Heart left ventricle (tissue), 16 donors: ENCODE results near the gene CAD. TPM values are rescaled to one million over a fixed set of nuclear protein-coding genes. Genes with fewer than 3 reads are reported as not detected.

ENCODE experiments used
- ATAC-seq, 4 donors: fragments of 200-7000 bp; cut with Tn5 transposase; one replicate each; pipeline ENCODE4 v1.9.1; 2020 to 2022; ENCODE audit warnings: moderate library complexity in 4 of 4, mild to moderate bottlenecking in 3 of 4, moderate number of reproducible peaks in 1 of 4
- DNase-seq, 5 donors: peaks; one replicate each; pipeline ENCODE4 v3.0.0-alpha.2; 2020
- H3K27ac ChIP-seq, 12 donors: fragments of 200-600 bp; sonication (generic) in 4 of 12; one replicate each; pipeline versions ENCODE4 v1.5.0 to v1.8.0; 2016 to 2022; ENCODE audit warnings: mild to moderate bottlenecking in 2 of 12
- H3K27me3 ChIP-seq, 9 donors: fragments of 200-600 bp; sonication (generic) in 2 of 9; one replicate each; pipeline versions ENCODE4 v1.5.1 to v1.8.0; 2016 to 2022; ENCODE audit warnings: mild to moderate bottlenecking in 3 of 9
- H3K36me3 ChIP-seq, 9 donors: fragments of 200-600 bp; sonication (generic) in 2 of 9; one replicate each; pipeline versions ENCODE4 v1.5.0 to v1.8.0; 2018 to 2022; ENCODE audit warnings: mild to moderate bottlenecking in 2 of 9
- H3K4me1 ChIP-seq, 12 donors: fragments of 200-600 bp; sonication (generic) in 4 of 12; one replicate each; pipeline versions ENCODE4 v1.5.0 to v1.8.0; 2016 to 2022; ENCODE audit warnings: mild to moderate bottlenecking in 3 of 12
- H3K4me3 ChIP-seq, 12 donors: fragments of 200-600 bp; sonication (generic) in 4 of 12; one replicate each; pipeline versions ENCODE4 v1.5.0 to v1.8.0; 2017 to 2022; ENCODE audit warnings: mild to moderate bottlenecking in 9 of 12, moderate library complexity in 4 of 12
- H3K9me3 ChIP-seq, 12 donors: fragments of 200-600 bp; sonication (generic) in 4 of 12; one replicate each; pipeline versions ENCODE4 v1.5.0 to v1.8.0; 2016 to 2022; ENCODE audit warnings: mild to moderate bottlenecking in 1 of 12
- POLR2A ChIP-seq, 2 donors: fragments of 450-650 bp; IDR thresholded peaks; one replicate each; pipeline ENCODE4 v1.6.1; 2017; ENCODE audit warnings: antibody characterized with exemption in 2 of 2, mild to moderate bottlenecking in 2 of 2, moderate library complexity in 2 of 2
- WGBS, 4 donors: extraction: QIAGEN DNeasy Blood & Tissue Kit in 2 of 4; methylation state at CpG; one replicate each; pipeline versions ENCODE4 v1.1.5 to v1.1.7; 2013 to 2018; 5-methylcytosine and 5-hydroxymethylcytosine counted together
- intact Hi-C, 10 donors: fragments of 100-400 bp; cut with DNase I; formaldehyde crosslinking; loops; one replicate each; pipeline versions ENCODE4 v1.11.1 to v1.14.2; 2022
- polyA plus RNA-seq, 2 donors: library from polyadenylated mRNA; stranded (reverse); fragments of 200-250 nt; gene quantifications; one replicate each; pipeline ENCODE4 v1.2.3, GENCODE V29; 2013
- total RNA-seq, 9 donors: library from RNA; depleted of rRNA in 2 of 9; stranded (reverse); fragments of >200 nt in 2 of 9; fragmentation: NEBNext Ultra II Directional in 3 of 9; extraction: Animal tissue kit (Norgen Biotek cat#: 25700) in 3 of 9; gene quantifications; one replicate each; pipeline versions ENCODE4 v1.1.0 to v1.2.4, GENCODE V29; 2016 to 2023
- TF ChIP-seq, protein P1 (sequence below), 12 donors: fragments of 200-600 bp; sonication (generic) in 4 of 12; IDR thresholded peaks; one replicate each; pipeline versions ENCODE4 v1.5.0 to v1.8.0; 2018 to 2022; ENCODE audit warnings: antibody characterized with exemption in 12 of 12, mild to moderate bottlenecking in 5 of 12
- donor health status: ischemic (EF 13 %, LVEDD 7.1; RV severe dilation, severe dysfunction).
- donor health status: healthy with polysubstance abuse.
- donor health status: DM: no; HTN: yes; CAD: no.
- donor health status: DM: no; HTN: no; CAD: no.
- donor health status: ischemic (EF 25% LVEDD 6.9; RV normal size, moderate dysfunction).
- donor health status: ischemic (EF 25% LVEDD 5.7; RV mildly dilated, moderate dysfunction).
- donor health status: healthy.
- donor health status: DM: yes; HTN: yes; CAD: no.
- donor health status: ischemic (EF 35%, LVEDD 5.7; RV mildly dilated, moderate dysfunction).
- donor health status: nonischemic (EF 11% LVEDD 7.7; RV severe dilation, severe dysfunction).
- donor health status: DM: yes; HTN: yes; CAD: no.
- donor health status: PGD.
- donor health status: ischemic (EF 29% LVEDD 5.4; RV normal size, mild dysfunction).
- donor health status: nonischemic (EF 23%, LVEDD 6.1; RV moderate dilation, normal function).

The CAD gene
- total and polyA plus RNA-seq, 11 donors, result 3.2 to 14.2 (median 6.7) TPM

GRCh38 chr2:27209621-27210401, 7.4 kb upstream of the CAD start:
- Histone ChIP-seq H3K36me3 (peaks cover 0 to 60% (median 48%) of the 10 kb centered on the region in 9 donors), H3K27me3 (no peaks in the 10 kb centered on the region), H3K27ac (no peak overlapping the region), H3K9me3 (no peaks in the 10 kb centered on the region), H3K4me3 (no peak overlapping the region), H3K4me1 (peaks cover 4 to 19% (median 13%) of the 10 kb centered on the region in 12 donors)
- TF ChIP-seq, protein P1, sequence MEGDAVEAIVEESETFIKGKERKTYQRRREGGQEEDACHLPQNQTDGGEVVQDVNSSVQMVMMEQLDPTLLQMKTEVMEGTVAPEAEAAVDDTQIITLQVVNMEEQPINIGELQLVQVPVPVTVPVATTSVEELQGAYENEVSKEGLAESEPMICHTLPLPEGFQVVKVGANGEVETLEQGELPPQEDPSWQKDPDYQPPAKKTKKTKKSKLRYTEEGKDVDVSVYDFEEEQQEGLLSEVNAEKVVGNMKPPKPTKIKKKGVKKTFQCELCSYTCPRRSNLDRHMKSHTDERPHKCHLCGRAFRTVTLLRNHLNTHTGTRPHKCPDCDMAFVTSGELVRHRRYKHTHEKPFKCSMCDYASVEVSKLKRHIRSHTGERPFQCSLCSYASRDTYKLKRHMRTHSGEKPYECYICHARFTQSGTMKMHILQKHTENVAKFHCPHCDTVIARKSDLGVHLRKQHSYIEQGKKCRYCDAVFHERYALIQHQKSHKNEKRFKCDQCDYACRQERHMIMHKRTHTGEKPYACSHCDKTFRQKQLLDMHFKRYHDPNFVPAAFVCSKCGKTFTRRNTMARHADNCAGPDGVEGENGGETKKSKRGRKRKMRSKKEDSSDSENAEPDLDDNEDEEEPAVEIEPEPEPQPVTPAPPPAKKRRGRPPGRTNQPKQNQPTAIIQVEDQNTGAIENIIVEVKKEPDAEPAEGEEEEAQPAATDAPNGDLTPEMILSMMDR (IDR thresholded peaks at IDR 0.05), result no peak
- TF ChIP-seq POLR2A (IDR thresholded peaks at IDR 0.05), result no peak
- ATAC-seq (no peak), DNase-seq (no peak)
- 82 to 93% (median 86%) methylated on average over 6 of the region's 6 CpGs for WGBS, 4 donors
- intact Hi-C loops, result loop anchor here in 5 of 10 donors (5.0 kb wide), 4 partner anchors 73 to 422 kb away; partner anchors contain the start of genes PREB (in 2 of the 5), NRBP1 (in 1 of the 5) and PRR30 (in 1 of the 5)

GRCh38 chr2:27211241-27211942, 5.8 kb upstream of the CAD start:
- intact Hi-C loops, result loop anchor here in 4 of 10 donors (1.0 to 5.0 kb wide), 4 partner anchors 77 to 421 kb away; partner anchors contain the start of genes PREB (in 3 of the 4) and NRBP1 (in 1 of the 4)
- H3K36me3 ChIP-seq, result peaks cover 0 to 61% (median 45%) of the 10 kb centered on the region in 9 donors

GRCh38 chr2:27211943-27212625, 5.1 kb upstream of the CAD start, which contains the start of the genes ATRAID and SLC5A6:
TSS of gene ATRAID (plus strand) at chr2:27212041. CDS start at chr2:27212369, 328 bp downstream.
TSS of gene SLC5A6 (minus strand) at chr2:27212268. CDS start at chr2:27207650, 4,618 bp downstream.
- Histone ChIP-seq H3K9me3 (no peaks in the 10 kb centered on the region), H3K27me3 (no peaks in the 10 kb centered on the region), H3K27ac (peak within 1 kb of the TSS; percentile 93 to 100 (median 98)), H3K4me3 (peak within 1 kb of the TSS; percentile 63 to 97 (median 80)), H3K36me3 (peaks cover 0 to 54% (median 42%) of the 10 kb centered on the region in 9 donors), H3K4me1 (peaks cover 4 to 26% (median 18%) of the 10 kb centered on the region in 12 donors)
- peak; percentile 89 to 94 (median 91) for DNase-seq
- peak in 1 of 2 donors; percentile 84 for TF ChIP-seq POLR2A (IDR thresholded peaks at IDR 0.05)
- TF ChIP-seq, protein P1 (IDR thresholded peaks at IDR 0.05), result no peak
- WGBS, 4 donors, result 0 to 1% (median 0%) methylated on average over 22 to 73 of the region's 73 CpGs
- intact Hi-C loops, result loop anchor here in 5 of 10 donors (1.0 to 5.0 kb wide), 6 partner anchors 77 to 420 kb away; partner anchors contain the start of genes PREB (in 4 of the 5), NRBP1 (in 1 of the 5) and TMEM214 (in 1 of the 5)
- peak; percentile 95 to 98 (median 98) for ATAC-seq

More at GRCh38 chr2:27211241-27211942, 5.8 kb upstream of the CAD start:
- Histone ChIP-seq H3K9me3 (no peaks in the 10 kb centered on the region), H3K4me3 (peak overlapping the region; percentile 63 to 97 (median 80)), H3K27ac (peak overlapping the region; percentile 93 to 100 (median 98)), H3K27me3 (no peaks in the 10 kb centered on the region), H3K4me1 (peaks cover 4 to 19% (median 13%) of the 10 kb centered on the region in 12 donors)
- DNase-seq (peak in 1 of 5 donors; percentile 32), ATAC-seq (peak in 2 of 4 donors; percentile 7 to 9)
- 0 to 5% (median 4%) methylated on average over 36 to 48 of the region's 48 CpGs for WGBS, 4 donors
- TF ChIP-seq POLR2A (IDR thresholded peaks at IDR 0.05), result no peak
- TF ChIP-seq, protein P1 (IDR thresholded peaks at IDR 0.05), result no peak
